NCI-H2196 (cell line): ENCODE data around the gene KHNYN.
"Not testable (repeated sequence)": the region's sequence is repeated elsewhere in the genome, so short reads cannot be mapped to it uniquely, and the experiment has no call there.

Experiments used
- DNase-seq: peaks from one replicate; lab custom pipeline; 2025; ENCODE audit not compliant: unreplicated experiment; lab: John Stamatoyannopoulos, UW

The KHNYN gene

GRCh38 chr14:24429395-24430142 is at the start of gene KHNYN, which contains the start of gene CBLN3:
TSS of gene KHNYN (plus strand) at chr14:24429954. CDS start at chr14:24430731, 777 bp downstream.
TSS of gene CBLN3 (minus strand) at chr14:24429668. CDS start at chr14:24429054, 614 bp downstream.
- DNase-seq, result peak; percentile 88

- DNase-seq, result no peak
Measured at GRCh38 chr14:24381363-24382063, 48.2 kb upstream of the KHNYN start.

DNA sequence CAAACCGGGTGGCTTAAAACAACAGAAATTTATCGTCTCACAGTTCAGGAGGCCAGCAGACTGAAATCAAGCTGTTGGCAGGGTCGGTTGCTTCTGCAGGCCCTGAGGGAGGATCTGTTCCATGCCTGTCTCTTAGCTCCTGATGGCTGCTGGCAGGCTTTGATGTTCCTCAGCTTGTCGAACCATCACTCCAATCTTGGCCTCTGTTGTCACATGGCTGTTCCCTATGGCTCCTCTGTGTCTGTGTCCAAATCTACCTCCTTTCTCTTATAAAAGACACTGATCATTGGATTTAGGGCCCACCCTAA is 47.7 kb upstream of the KHNYN start:
- DNase-seq, result no peak

- DNase-seq, result no peak
Measured at GRCh38 chr14:24384169-24384568, 45.6 kb upstream of the KHNYN start.

DNA sequence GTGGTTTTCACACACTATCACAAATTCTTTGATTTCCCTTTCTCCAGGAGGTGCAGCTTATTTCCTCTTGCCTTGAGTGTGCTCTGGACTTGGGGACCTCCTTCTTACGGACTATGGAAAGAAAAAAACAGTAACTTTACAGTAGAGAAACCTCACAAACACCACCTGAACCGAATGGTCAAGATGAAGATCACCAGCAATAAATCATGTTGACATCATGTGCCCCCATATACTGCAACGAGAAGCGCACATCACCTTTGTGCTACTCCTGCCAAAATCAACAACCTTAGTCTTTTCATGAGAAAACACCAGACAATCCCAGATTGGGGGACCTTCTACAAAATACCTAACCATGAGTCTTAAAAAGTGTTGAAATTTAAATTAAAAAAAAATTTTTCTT is 44.2 kb upstream of the KHNYN start:
- no peak for DNase-seq

- DNase-seq, result no peak
Measured at GRCh38 chr14:24387009-24387345, 42.8 kb upstream of the KHNYN start.

GRCh38 chr14:24387579-24387978 is 42.2 kb upstream of the KHNYN start:
- not testable (repeated sequence) for DNase-seq

GRCh38 chr14:24388474-24389179 is 41.1 kb upstream of the KHNYN start:
- no peak for DNase-seq

GRCh38 chr14:24389226-24389848 is 40.4 kb upstream of the KHNYN start:
- DNase-seq, result no peak

DNA sequence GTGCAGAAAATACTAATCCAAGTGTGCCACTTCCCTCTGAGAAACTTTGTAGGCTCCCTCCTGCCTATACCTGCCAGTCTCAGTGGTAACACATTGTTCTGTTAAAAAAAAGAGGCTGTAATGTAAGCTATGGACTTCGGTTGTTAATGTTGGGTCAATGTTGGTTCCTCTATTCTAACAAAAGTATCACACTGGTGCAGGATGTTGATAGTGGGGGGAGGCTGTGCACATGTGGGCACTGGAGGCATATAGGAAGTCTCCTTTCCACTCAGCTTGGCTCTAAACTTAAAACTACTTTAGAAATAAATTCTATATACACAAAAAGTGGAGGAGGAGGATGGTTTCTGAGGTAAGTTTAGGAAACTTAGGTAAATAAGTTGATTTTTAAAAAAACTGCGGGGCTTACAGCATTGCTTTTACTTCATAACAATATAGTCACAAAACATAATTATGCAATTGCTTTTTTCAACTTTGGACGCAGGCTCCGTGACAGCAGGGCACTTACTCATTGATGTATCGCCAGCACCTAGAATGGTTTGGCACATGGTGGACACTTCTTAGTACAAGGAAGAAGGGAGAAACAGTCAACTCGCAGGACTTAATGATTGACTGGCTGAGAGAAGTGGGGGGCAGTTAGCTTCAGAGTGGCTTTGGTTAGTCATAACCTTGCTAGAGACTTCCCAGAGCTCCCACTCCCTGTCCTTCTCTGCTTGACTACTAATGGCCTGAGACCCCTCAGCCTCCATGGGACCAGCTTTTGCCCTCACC is 38.9 kb upstream of the KHNYN start:
- DNase-seq, result no peak

DNA sequence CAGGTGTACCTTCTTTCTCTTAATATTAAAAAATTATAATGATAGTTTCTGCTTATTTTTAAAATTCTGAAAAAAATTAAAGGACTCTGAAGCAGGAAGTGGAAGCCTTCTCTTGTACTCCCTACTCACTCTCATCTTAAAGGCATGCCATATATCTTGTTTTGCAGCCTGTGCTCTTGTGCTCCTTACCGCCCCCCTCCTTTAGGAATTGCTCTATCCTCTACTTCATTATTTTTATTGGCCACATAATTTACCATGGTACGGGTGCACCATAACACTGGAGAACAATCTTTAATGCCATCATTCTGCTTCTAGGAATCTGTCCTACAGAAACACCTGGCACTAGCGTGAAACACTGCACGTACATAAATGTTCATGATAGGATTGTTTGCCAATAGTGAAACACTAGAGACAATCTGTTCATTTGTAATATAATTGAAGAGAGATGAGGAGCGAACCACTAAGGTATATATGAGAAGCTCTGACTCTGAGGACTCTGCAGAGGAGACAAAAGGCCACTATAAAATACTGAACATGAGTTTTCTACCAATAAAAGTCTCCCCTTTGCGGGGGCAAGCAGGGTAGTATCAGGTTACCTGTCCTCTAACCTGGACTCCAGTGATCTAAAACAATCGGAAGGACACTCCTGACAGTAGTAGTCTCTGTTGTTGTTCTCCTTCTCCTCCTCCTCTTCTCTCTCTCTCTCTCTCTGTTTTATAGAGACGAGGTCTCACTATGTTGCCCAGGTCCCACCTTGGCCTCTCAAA is 37.2 kb upstream of the KHNYN start:
- DNase-seq, result peak; percentile 46

DNA sequence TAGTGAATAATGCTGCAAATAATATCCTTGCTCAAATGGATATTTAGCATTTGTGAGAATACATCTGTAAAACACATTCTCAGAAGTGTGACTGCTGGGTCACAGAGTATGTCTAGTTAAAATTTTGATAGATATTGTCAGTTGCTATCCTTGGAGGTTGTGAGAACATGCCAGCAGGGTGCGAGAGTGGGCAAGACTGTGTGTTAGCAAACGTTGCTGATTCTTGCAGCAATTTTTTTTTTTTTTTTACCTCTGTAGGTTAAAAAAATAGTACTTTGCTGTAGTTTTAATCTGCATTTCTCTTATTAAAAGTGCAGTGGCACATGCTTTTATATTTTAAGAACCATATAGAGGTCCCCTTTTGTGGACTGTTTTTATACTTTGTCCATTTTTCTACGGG is 35.5 kb upstream of the KHNYN start:
- DNase-seq, result no peak

DNA sequence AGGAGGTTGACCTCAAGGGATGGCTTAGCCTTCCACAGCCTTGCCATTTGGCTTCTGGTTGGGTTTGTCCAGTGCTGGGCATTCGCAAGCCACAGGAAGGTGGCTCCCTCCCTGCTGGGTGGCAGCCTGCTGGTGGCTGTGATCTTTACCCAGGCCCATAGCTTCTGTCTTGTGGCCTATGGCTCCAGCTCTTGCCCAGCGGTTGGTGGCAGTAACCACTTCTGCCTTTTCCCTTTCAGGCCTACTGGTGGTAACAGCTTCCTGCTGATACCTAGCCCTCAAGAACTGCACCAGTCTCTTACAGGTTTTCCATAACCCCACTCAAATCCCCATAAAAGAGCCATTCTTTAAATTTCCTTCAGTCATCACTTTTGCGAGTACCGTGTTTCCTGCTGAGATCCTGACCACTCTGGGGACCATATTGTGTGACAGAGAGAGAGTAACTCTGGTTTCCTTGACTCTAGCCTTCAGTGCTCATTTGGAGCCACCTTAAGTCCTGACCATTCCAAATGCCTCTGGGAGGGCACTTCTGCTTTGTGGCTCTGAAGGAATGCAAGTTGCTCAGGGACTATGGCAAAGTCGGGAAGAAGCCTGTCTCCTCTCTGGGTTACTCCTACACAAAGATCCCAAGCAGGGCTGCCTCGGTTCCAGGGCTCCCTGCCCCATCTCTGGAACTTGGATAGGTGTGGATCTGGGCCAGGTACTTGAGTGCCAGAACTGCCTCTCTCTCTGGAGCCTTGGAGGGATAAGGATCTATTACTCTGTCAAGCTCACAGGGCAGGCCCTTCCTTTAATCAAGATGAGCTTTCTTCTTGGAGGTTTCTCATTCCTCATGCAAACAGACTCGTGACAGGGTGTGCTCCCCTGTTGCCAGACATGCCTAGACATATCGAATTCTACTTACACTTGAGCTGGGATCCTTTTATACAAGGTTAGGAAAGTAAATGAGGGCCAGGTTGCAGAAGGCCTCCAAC is 33.9 kb upstream of the KHNYN start:
- no peak for DNase-seq

- DNase-seq, result no peak
Measured at GRCh38 chr14:24397639-24398292, 32.0 kb upstream of the KHNYN start.

DNA sequence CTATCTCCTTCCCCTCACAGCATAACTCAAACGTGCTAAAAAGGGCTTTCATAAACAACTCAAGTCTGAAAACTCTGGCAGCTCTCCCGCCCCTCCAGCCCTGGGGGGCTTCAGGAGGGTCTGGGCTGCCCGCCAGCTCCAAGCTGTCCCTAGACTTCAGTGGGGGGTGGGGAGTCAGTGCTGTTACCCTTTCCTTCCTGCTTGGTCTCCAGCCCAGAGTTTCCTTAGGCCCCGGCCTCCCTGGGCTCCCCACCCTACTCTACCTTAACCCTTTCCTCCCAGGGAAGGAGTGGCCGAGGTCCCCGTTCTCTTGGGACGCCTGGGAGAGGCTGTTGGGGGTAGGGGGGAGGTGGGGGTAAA is 31.5 kb upstream of the KHNYN start:
- no peak for DNase-seq

DNA sequence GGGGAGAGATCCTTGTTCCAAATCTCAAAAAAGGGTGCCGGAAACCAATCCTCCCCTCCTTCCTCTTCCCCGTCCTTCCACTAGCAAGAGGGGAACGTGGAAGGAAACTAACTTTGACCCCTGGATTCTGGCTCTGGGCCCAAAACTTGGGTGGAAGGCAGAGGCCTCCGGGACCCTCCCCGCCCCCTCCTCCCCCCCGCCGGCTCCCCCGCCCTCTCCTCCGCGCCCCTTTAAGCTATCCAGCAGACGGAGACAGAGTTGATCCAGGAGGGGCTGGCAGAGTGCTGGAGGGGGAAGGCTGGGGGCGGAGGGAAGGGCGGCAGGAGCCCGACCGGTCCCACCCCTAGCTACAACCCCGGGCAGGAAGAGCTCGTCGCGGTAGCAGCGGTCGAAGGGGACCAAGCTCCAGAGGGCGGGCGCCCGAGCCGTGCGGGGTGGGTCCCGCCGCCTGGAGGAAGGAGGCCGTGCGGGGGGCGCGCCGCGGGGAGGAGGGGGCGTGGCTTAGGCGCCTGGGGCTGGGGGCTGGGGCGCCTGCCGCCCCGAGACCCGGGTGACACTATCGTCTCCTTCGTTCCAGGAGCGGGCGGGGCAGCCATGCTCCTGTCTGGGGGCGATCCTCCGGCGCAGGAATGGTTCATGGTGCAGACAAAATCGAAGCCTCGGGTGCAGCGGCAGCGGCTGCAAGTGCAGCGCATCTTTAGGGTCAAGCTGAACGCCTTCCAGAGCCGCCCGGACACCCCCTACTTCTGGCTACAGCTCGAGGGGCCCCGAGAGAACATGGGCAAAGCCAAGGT is 30.9 kb upstream of the KHNYN start, which contains the start of gene NYNRIN:
NYNRIN (plus strand) TSS at position 351 of the 794 bp plus-strand sequence; CDS start at position 595, 244 bp downstream.
- DNase-seq, result no peak

DNA sequence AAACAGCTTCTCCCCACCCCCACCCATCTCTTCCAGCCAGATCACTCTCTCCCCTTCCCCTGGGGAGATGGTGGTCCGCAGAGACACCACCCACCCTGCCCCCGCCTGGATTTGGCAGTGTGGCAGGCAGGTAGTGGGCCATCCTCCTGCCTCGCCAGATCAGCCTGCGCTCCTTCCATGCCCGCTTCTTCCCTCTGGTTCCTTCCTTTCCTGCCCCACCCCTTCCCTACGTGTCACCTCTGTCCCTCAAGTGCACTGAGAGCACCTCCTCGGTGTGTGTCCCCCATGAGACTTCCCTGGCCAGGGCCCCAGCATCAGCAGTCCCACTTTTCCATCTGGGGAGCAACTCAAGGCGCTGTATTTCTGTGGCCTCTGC is 30.3 kb upstream of the KHNYN start:
- no peak for DNase-seq
